HepG2 (cell line): ENCODE data around the gene PHKG2.

ENCODE experiments used
- ARNT ChIP-seq: fragments of 450-650 bp; IDR thresholded peaks from 2 replicates; pipeline ENCODE4 v1.6.1; 2017
- CBX5 ChIP-seq: sonication (generic); formaldehyde crosslinking; IDR thresholded peaks from 2 replicates; pipeline ENCODE4 v1.4.0; 2020; ENCODE audit warnings: missing genetic modification reagents, borderline replicate concordance
- CTCF ChIP-seq: sonication (generic); formaldehyde crosslinking; IDR thresholded peaks from 2 replicates; pipeline ENCODE4 v1.5.0; 2020; ENCODE audit warnings: mild to moderate bottlenecking, missing genetic modification reagents, moderate library complexity
- EZH2 ChIP-seq: conservative IDR thresholded peaks from 2 replicates; pipeline ENCODE4 v1.6.1; 2012; ENCODE audit warnings: mild to moderate bottlenecking, low read depth, low read length, moderate library complexity
- HMGXB4 ChIP-seq, 2 experiments: sonication (generic) in 1 of 2; formaldehyde crosslinking in 1 of 2; IDR thresholded peaks; 2 replicates each; pipeline versions ENCODE4 v1.4.0 to v1.6.1; 2018 to 2020; ENCODE audit warnings: missing genetic modification reagents in 2 of 2, borderline replicate concordance in 1 of 2, low read depth in 1 of 2, mild to moderate bottlenecking in 1 of 2, missing biosample characterization in 1 of 2
- ISX ChIP-seq: sonication (generic); formaldehyde crosslinking; conservative IDR thresholded peaks from 2 replicates; pipeline ENCODE4 v1.5.0; 2020; ENCODE audit warnings: missing genetic modification reagents
- PHF8 ChIP-seq: sonication (generic); formaldehyde crosslinking; IDR thresholded peaks from 2 replicates; pipeline ENCODE4 v1.5.0; 2020; ENCODE audit warnings: missing genetic modification reagents
- SMAD1 ChIP-seq: sonication (generic); formaldehyde crosslinking; IDR thresholded peaks from 2 replicates; pipeline ENCODE4 v1.4.0; 2020; ENCODE audit warnings: missing genetic modification reagents, low read depth, mild to moderate bottlenecking, borderline replicate concordance
- ZNF142 ChIP-seq: sonication (generic); formaldehyde crosslinking; IDR thresholded peaks from 2 replicates; pipeline ENCODE4 v1.4.0; 2020; ENCODE audit warnings: missing genetic modification reagents
- ZNF589 ChIP-seq: sonication (generic); formaldehyde crosslinking; conservative IDR thresholded peaks from 2 replicates; pipeline ENCODE4 v1.8.0; 2022; ENCODE audit warnings: mild to moderate bottlenecking, moderate library complexity, missing genetic modification reagents

GRCh38 chr16:30775131-30775391, 26.8 kb downstream of the PHKG2 start:
- TF ChIP-seq CBX5 (CRISPR knock-in tag) (no peak), EZH2 (no peak), ZNF142 (CRISPR knock-in tag) (no peak), ZNF589 (CRISPR knock-in tag) (no peak), PHF8 (CRISPR knock-in tag) (no peak), ARNT (no peak), HMGXB4 (CRISPR knock-in tag; IDR thresholded peaks at IDR 0.05; ENCODE audit: borderline replicate concordance in 1 of 2, low read depth in 1 of 2) (no peak), SMAD1 (no peak), ISX (CRISPR knock-in tag) (0 out of 2 replicates have a peak, but pooled peaks have one; percentile 70), CTCF (CRISPR knock-in tag) (no peak)
